ENCODE data around the gene GPR143. TPM values are rescaled to one million over a fixed set of nuclear protein-coding genes. Genes with fewer than 3 reads are reported as not detected.

GPR143 gene
- total RNA-seq, 1 donor from 2014 or later, result 3.0 TPM

GRCh38 chrX:9802737-9803136 is 37.1 kb upstream of the GPR143 start:
- no peaks in the 10 kb centered on the region for H4K20me1 ChIP-seq (ENCODE audit: insufficient read depth, low read length)

GRCh38 chrX:9797384-9798360 is 32.0 kb upstream of the GPR143 start:
- no peaks in the 10 kb centered on the region for H3K4me1 ChIP-seq (ENCODE audit: insufficient read depth, low read length)
- Mint-ChIP-seq H3K36me3 (ENCODE audit: low read depth, unreplicated experiment) (peaks cover 6% of the 10 kb centered on the region), H3K27me3 (ENCODE audit: low read depth, unreplicated experiment) (no peaks in the 10 kb centered on the region), H3K4me3 (ENCODE audit: unreplicated experiment) (no peak overlapping the region), H3K9me3 (ENCODE audit: unreplicated experiment) (peaks cover 4% of the 10 kb centered on the region), H3K4me1 (ENCODE audit: low read depth, unreplicated experiment) (peaks cover 4% of the 10 kb centered on the region), H3K27ac (ENCODE audit: unreplicated experiment) (no peak overlapping the region)
- no peaks in the 10 kb centered on the region for H3K79me2 ChIP-seq (ENCODE audit: insufficient read depth, low read length)
- no peaks in the 10 kb centered on the region for H3K9me3 ChIP-seq (ENCODE audit: insufficient read depth, low read depth, low read length)
- no peak overlapping the region for H3K9ac ChIP-seq (ENCODE audit: low read length)
- H3K27me3 ChIP-seq (ENCODE audit: insufficient read depth, low read length), result no peaks in the 10 kb centered on the region
- no peak overlapping the region for H3K27ac ChIP-seq (ENCODE audit: low read depth, low read length)
- H3K36me3 ChIP-seq (ENCODE audit: insufficient read depth, low read length), result no peaks in the 10 kb centered on the region
- H2AFZ ChIP-seq (ENCODE audit: low read depth, low read length), result no peak overlapping the region
- no peak for TF ChIP-seq CTCF (IDR thresholded peaks at IDR 0.05; ENCODE audit: insufficient read depth, low read depth, low read length)
- TF ChIP-seq EZH2 (IDR thresholded peaks at IDR 0.05; ENCODE audit: insufficient read depth, low read length), result no peak
- H4K20me1 ChIP-seq (ENCODE audit: insufficient read depth, low read length), result no peaks in the 10 kb centered on the region
- DNase-seq (ENCODE audit: low read depth) (no peak), FAIRE-seq (no peak)
- H3K4me2 ChIP-seq (ENCODE audit: low read length), result no peak overlapping the region
- no peak overlapping the region for H3K4me3 ChIP-seq (ENCODE audit: insufficient read depth, low read depth, low read length)

More at GRCh38 chrX:9802737-9803136, 37.1 kb upstream of the GPR143 start:
- no peaks in the 10 kb centered on the region for H3K79me2 ChIP-seq (ENCODE audit: insufficient read depth, low read length)
- TF ChIP-seq EZH2 (IDR thresholded peaks at IDR 0.05; ENCODE audit: insufficient read depth, low read length) (no peak), CTCF (IDR thresholded peaks at IDR 0.05; ENCODE audit: insufficient read depth, low read depth, low read length) (no peak)
- H3K4me1 ChIP-seq (ENCODE audit: insufficient read depth, low read length), result no peaks in the 10 kb centered on the region
- no peak overlapping the region for H3K27ac ChIP-seq (ENCODE audit: low read depth, low read length)
- H3K4me2 ChIP-seq (ENCODE audit: low read length), result no peak overlapping the region
- H3K36me3 Mint-ChIP-seq (ENCODE audit: low read depth, unreplicated experiment), result peaks cover 6% of the 10 kb centered on the region
- H3K9me3 Mint-ChIP-seq (ENCODE audit: unreplicated experiment), result peaks cover 4% of the 10 kb centered on the region
- no peak overlapping the region for H2AFZ ChIP-seq (ENCODE audit: low read depth, low read length)
- H3K9ac ChIP-seq (ENCODE audit: low read length), result no peak overlapping the region
- no peak overlapping the region for H3K27ac Mint-ChIP-seq (ENCODE audit: unreplicated experiment)
- no peaks in the 10 kb centered on the region for H3K27me3 ChIP-seq (ENCODE audit: insufficient read depth, low read length)
- H3K4me3 ChIP-seq (ENCODE audit: insufficient read depth, low read depth, low read length), result no peak overlapping the region
- no peaks in the 10 kb centered on the region for H3K4me1 Mint-ChIP-seq (ENCODE audit: low read depth, unreplicated experiment)
- no peaks in the 10 kb centered on the region for H3K36me3 ChIP-seq (ENCODE audit: insufficient read depth, low read length)
- no peak overlapping the region for H3K4me3 Mint-ChIP-seq (ENCODE audit: unreplicated experiment)
- H3K27me3 Mint-ChIP-seq (ENCODE audit: low read depth, unreplicated experiment), result no peaks in the 10 kb centered on the region
- FAIRE-seq (no peak), DNase-seq (ENCODE audit: low read depth) (no peak)
- no peaks in the 10 kb centered on the region for H3K9me3 ChIP-seq (ENCODE audit: insufficient read depth, low read depth, low read length)

- no peaks in the 10 kb centered on the region for H3K27me3 ChIP-seq (ENCODE audit: insufficient read depth, low read length)
- TF ChIP-seq CTCF (IDR thresholded peaks at IDR 0.05; ENCODE audit: insufficient read depth, low read depth, low read length) (no peak), EZH2 (IDR thresholded peaks at IDR 0.05; ENCODE audit: insufficient read depth, low read length) (no peak)
- H3K27ac Mint-ChIP-seq (ENCODE audit: unreplicated experiment), result peak overlapping the region; percentile 34
Observed at GRCh38 chrX:9794495-9794894, 28.8 kb upstream of the GPR143 start.

More at GRCh38 chrX:9794495-9794894, 28.8 kb upstream of the GPR143 start:
- Mint-ChIP-seq H3K4me1 (ENCODE audit: low read depth, unreplicated experiment) (peaks cover 13% of the 10 kb centered on the region), H3K9me3 (ENCODE audit: unreplicated experiment) (peaks cover under 1% of the 10 kb centered on the region), H3K27me3 (ENCODE audit: low read depth, unreplicated experiment) (no peaks in the 10 kb centered on the region), H3K36me3 (ENCODE audit: low read depth, unreplicated experiment) (no peaks in the 10 kb centered on the region), H3K4me3 (ENCODE audit: unreplicated experiment) (no peak overlapping the region)
- DNase-seq (ENCODE audit: low read depth), result no peak
- H3K27ac ChIP-seq (ENCODE audit: low read depth, low read length), result no peak overlapping the region
- no peak for FAIRE-seq
- H3K9ac ChIP-seq (ENCODE audit: low read length), result no peak overlapping the region
- no peak overlapping the region for H2AFZ ChIP-seq (ENCODE audit: low read depth, low read length)
- no peaks in the 10 kb centered on the region for H3K4me1 ChIP-seq (ENCODE audit: insufficient read depth, low read length)
- no peaks in the 10 kb centered on the region for H3K79me2 ChIP-seq (ENCODE audit: insufficient read depth, low read length)
- H3K4me3 ChIP-seq (ENCODE audit: insufficient read depth, low read depth, low read length), result no peak overlapping the region
- no peaks in the 10 kb centered on the region for H4K20me1 ChIP-seq (ENCODE audit: insufficient read depth, low read length)
- no peaks in the 10 kb centered on the region for H3K9me3 ChIP-seq (ENCODE audit: insufficient read depth, low read depth, low read length)
- no peaks in the 10 kb centered on the region for H3K36me3 ChIP-seq (ENCODE audit: insufficient read depth, low read length)
- H3K4me2 ChIP-seq (ENCODE audit: low read length), result no peak overlapping the region

Measured in astrocyte (in vitro differentiated cells and primary cell).